Measurements from ENCODE around the gene EPB41L4B.
"Not testable (repeated sequence)": the region's sequence is repeated elsewhere in the genome, so short reads cannot be mapped to it uniquely, and the experiment has no call there.

The EPB41L4B gene

DNA sequence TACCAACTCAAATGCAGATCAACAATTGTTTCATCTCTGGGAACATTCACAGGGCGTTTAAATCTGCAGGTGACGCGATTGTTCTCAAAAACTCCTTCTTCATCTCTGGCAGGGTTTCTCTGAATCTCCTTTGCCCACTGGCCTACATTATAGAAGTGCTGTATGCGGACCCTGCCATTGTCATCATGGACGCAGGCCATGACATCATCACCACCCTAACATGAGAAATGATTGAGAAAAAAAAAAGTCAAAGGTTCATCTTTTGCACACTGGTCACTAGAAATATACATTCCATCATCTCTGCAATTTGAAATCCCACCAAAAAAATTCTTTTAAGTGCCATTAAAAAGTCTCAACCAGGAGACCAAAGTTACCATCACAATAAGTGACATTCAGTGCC lies 179.5 kb downstream of the EPB41L4B start:
- TF ChIP-seq, protein P1, sequence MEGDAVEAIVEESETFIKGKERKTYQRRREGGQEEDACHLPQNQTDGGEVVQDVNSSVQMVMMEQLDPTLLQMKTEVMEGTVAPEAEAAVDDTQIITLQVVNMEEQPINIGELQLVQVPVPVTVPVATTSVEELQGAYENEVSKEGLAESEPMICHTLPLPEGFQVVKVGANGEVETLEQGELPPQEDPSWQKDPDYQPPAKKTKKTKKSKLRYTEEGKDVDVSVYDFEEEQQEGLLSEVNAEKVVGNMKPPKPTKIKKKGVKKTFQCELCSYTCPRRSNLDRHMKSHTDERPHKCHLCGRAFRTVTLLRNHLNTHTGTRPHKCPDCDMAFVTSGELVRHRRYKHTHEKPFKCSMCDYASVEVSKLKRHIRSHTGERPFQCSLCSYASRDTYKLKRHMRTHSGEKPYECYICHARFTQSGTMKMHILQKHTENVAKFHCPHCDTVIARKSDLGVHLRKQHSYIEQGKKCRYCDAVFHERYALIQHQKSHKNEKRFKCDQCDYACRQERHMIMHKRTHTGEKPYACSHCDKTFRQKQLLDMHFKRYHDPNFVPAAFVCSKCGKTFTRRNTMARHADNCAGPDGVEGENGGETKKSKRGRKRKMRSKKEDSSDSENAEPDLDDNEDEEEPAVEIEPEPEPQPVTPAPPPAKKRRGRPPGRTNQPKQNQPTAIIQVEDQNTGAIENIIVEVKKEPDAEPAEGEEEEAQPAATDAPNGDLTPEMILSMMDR (IDR thresholded peaks at IDR 0.05; ENCODE audit: insufficient read depth, missing control alignments), result no peak
- DNase-seq (ENCODE audit: insufficient read length, low spot score), result no peak
- FAIRE-seq, result no peak

DNA sequence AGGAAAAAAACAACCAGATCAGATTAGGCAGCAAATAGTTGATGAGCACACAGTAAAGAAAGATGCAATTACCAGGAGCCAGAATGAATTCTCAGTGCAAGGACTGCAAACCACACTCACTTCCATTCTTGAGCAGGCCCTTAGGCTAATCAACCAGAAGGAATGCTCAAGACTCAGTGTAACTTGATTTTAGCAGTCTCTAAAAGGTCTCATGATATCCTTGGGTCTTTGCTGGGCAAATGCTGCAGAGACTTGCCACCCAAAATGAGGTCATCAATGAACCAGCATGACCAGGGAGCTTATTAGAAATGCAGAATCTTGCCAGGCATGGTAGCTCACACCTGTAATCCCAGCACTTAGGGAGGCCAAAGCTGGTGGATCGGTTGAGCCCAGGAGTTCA lies 181.0 kb downstream of the EPB41L4B start:
- TF ChIP-seq, protein P1 (IDR thresholded peaks at IDR 0.05; ENCODE audit: insufficient read depth, missing control alignments), result no peak
- FAIRE-seq (no peak), DNase-seq (ENCODE audit: insufficient read length, low spot score) (no peak)

DNA sequence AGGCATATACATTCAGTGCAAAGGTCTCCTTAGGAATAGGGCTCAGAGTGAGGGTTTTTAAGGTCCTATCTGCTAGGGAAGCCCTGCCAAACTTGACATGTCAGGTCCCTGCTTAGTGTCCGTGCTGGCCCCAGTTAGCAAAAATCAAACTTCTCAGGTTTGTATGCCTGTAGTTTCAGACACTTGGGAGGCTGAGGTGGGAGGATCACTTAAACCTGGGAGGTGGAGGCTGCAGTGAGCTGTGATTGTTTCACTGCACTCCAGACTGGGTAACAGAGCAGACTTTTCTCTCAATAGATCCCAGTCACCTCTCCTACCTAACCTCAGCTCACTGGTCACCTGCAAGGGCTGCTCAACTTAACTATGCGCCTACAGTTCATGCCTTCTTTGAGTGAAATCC lies 182.4 kb downstream of the EPB41L4B start:
- DNase-seq (ENCODE audit: insufficient read length, low spot score) (no peak), FAIRE-seq (no peak)
- TF ChIP-seq, protein P1 (IDR thresholded peaks at IDR 0.05; ENCODE audit: insufficient read depth, missing control alignments), result no peak

DNA sequence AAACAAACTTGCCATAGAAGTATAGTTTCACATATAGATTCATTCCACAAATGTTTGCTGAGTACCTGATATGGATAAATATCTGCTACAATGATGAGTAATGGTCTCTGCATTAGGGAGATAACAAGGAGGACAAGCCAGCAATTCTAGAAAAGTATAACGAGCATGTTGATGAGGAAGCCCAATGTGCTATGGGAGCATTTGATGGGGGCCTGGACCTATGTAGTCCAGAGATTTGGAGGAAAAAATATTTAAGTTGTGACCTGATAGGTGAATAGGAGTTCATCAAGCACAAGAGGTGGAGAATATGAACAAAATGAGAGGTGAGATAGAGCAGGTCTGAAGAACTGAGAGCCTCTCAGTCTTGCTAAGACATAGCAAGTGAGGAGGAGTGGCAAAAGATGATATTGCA lies 186.7 kb downstream of the EPB41L4B start:
- TF ChIP-seq, protein P1 (IDR thresholded peaks at IDR 0.05; ENCODE audit: insufficient read depth, missing control alignments), result no peak
- FAIRE-seq (no peak), DNase-seq (ENCODE audit: insufficient read length, low spot score) (no peak)

DNA sequence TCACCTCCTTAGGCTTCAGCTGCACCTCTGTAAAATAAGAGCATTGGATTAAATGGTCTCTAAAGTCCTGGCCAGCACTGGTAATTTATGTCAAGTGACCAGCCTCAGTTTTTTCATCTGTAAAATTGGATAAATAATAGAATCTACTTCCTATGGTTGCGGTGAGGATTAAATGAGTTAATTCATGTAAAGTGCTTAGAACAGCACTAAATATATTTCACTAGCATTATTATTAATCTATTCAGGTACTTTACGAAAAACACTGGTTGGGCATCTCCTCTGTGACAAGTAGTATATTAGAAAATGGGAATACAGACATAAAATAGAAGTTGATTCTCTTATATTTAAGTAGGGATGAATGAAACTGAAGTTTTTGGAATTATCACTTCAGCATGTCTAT lies 187.3 kb downstream of the EPB41L4B start:
- DNase-seq (ENCODE audit: insufficient read length, low spot score) (no peak), FAIRE-seq (no peak)
- TF ChIP-seq, protein P1 (IDR thresholded peaks at IDR 0.05; ENCODE audit: insufficient read depth, missing control alignments), result no peak

DNA sequence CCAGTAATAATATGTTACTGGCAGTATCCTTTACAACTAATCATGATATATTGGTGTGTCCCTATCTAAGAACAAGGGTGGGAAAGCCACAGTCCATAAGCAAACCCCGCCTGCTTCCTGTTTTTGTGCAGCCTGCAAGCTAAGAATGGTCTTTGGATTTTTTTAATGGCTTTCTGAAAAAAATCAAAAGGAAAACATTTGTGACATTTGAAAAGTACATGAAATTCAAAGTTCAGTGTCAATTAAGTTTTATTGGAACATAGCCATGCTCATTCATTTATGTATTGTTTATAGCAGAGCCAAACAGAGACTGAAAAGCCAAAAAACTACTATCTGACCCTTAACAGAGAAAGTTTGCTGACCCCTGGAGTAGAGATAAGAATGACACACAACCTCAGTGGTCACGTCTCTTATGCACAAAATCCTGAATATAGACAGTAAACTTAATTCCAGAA lies 188.3 kb downstream of the EPB41L4B start:
- FAIRE-seq (no peak), DNase-seq (ENCODE audit: insufficient read length, low spot score) (no peak)
- TF ChIP-seq, protein P1 (IDR thresholded peaks at IDR 0.05; ENCODE audit: insufficient read depth, missing control alignments), result no peak

DNA sequence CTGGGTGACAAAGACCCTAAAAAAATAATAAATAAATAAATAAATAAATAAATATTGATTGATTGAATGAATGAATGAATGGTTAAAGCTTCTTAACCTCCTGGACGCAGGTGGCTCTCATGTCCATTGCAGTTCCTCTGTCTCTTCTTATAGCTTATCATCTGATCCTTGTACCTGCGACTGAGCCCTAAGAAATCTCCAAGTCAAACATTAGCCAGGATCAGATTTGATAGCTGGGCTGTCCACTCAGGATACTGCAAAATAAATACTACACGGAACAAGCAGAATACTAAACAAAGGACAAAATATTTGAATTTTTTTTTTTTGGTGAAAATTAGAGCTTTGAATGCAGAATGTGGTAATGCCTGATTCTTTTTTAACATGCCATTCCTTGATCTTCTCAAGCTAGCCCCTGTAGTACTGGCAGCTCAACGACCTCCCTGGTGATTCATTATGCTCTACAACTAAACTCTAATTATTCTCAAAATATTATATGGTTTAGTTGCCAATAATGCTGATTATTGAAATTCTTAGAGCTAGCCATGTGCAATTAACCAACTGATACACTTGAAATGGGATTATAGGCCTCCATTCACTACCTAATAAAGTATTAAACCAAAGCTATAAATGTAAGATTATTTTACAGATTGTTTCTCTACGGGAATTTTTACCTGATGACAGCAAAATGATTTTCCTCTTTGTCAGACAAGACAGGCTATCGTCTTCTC lies 191.2 kb downstream of the EPB41L4B start:
- TF ChIP-seq, protein P1 (IDR thresholded peaks at IDR 0.05; ENCODE audit: insufficient read depth, missing control alignments), result no peak
- DNase-seq (ENCODE audit: insufficient read length, low spot score) (no peak), FAIRE-seq (no peak)

DNA sequence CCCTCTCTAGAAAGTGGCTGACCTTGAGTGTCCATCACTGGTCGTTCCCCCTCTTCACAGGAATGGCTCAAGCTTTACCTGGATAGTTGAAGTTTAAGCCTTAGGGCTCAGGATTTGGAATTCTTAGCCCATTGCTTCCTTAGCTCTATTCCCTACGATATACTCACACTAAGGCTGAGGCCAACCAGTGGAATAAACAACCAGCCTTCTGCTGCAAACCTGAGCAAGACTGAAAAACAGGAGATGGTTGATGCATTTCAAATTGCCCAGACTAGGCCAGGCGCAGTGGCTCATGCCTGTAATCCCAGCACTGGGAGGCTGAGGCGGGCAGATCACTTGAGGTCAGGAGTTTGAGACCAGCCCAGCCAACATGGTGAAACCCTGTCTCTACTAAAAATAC lies 194.2 kb downstream of the EPB41L4B start:
- FAIRE-seq, result not testable (repeated sequence)

More for the DNA sequence above, 194.2 kb downstream of the EPB41L4B start:
- not testable (repeated sequence) for DNase-seq (ENCODE audit: insufficient read length, low spot score)
